ENCODE measurements around the gene DRC7. TPM values are rescaled to one million over a fixed set of nuclear protein-coding genes. Genes with fewer than 3 reads are reported as not detected.

Gene DRC7
- total RNA-seq, 1 donor from 2014 or later = 0.41 TPM

DNA sequence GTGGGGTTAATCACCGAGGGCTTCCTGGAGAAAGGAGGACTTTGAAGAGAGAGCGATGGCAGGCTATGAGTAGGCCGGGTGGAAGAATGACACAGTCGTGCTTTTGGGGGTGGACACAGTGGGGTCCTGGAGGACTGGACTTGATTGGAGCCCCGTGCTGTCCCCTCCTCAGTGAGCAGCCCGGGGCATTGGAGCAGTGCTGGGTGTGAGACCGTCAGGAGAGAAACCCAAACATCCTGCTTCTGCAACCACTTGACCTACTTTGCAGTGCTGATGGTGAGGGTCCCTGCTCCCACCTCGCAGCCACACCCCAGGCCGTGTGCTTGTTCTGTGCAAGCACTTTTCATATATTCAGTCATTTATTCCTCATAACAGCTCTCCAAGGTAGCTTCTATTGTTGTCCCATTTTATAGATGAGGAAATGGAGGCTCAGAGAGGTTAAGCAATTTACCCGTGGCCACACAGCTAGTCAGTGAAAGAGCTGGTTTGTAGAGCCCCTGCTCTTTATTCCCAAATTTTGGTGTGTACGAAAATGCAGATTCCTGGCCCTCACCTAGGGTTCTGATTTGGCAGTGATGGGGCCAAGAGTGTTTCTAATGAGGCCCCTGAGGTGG is 38.2 kb upstream of the DRC7 start:
- H2AFZ ChIP-seq (replicated peaks) = no peak overlapping the region
- H3K9me3 Mint-ChIP-seq = no peaks in the 10 kb centered on the region
- no peak overlapping the region for H3K4me3 Mint-ChIP-seq
- peaks cover 3% of the 10 kb centered on the region for H3K36me3 Mint-ChIP-seq
- H3K4me2 ChIP-seq = no peak overlapping the region
- H3K36me3 ChIP-seq = no peaks in the 10 kb centered on the region
- no peaks in the 10 kb centered on the region for H4K20me1 ChIP-seq (ENCODE audit: low read depth)
- H3F3A ChIP-seq (ENCODE audit: low read depth) = no peaks in the 10 kb centered on the region
- H3K27me3 Mint-ChIP-seq (ENCODE audit: insufficient read depth, low read depth) = peaks cover 5% of the 10 kb centered on the region
- H3K4me1 Mint-ChIP-seq = peaks cover 12% of the 10 kb centered on the region
- TF ChIP-seq, protein P1, sequence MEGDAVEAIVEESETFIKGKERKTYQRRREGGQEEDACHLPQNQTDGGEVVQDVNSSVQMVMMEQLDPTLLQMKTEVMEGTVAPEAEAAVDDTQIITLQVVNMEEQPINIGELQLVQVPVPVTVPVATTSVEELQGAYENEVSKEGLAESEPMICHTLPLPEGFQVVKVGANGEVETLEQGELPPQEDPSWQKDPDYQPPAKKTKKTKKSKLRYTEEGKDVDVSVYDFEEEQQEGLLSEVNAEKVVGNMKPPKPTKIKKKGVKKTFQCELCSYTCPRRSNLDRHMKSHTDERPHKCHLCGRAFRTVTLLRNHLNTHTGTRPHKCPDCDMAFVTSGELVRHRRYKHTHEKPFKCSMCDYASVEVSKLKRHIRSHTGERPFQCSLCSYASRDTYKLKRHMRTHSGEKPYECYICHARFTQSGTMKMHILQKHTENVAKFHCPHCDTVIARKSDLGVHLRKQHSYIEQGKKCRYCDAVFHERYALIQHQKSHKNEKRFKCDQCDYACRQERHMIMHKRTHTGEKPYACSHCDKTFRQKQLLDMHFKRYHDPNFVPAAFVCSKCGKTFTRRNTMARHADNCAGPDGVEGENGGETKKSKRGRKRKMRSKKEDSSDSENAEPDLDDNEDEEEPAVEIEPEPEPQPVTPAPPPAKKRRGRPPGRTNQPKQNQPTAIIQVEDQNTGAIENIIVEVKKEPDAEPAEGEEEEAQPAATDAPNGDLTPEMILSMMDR (IDR thresholded peaks at IDR 0.05) = no peak
- TF ChIP-seq EZH2phosphoT487 (IDR thresholded peaks at IDR 0.05) (no peak), EZH2 (IDR thresholded peaks at IDR 0.05) (no peak)
- no peak overlapping the region for H3K27ac ChIP-seq
- no peaks in the 10 kb centered on the region for H3K9me3 ChIP-seq (ENCODE audit: low read depth)
- peaks cover 9% of the 10 kb centered on the region for H3K4me1 ChIP-seq
- H3K9ac ChIP-seq = no peak overlapping the region
- H3K79me2 ChIP-seq (ENCODE audit: low read depth) = no peaks in the 10 kb centered on the region
- H3K4me3 ChIP-seq = no peak overlapping the region
- DNase-seq (ENCODE audit: low spot score) = no peak
- no peaks in the 10 kb centered on the region for H3K27me3 ChIP-seq
- no peak overlapping the region for H3K27ac Mint-ChIP-seq

DNA sequence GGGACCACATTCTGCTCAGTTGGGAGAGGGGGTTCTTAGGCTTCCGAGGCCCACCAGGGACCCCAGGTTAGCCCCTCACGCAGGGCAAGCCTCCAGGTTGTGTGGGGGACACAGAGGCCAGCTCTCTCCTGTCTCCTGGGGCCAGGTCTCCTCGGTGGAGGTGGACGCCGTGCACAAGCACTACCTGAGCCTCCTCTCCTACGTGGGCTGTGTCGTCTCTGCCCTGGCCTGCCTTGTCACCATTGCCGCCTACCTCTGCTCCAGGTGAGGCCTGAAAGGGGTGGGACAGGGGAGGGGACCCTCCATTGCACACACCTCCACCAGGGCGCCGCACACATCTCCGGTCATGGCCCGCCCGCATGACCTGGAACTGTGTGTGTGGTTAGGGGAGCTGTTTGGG is 37.4 kb upstream of the DRC7 start:
- H3K27ac Mint-ChIP-seq = no peak overlapping the region
- Histone ChIP-seq H4K20me1 (ENCODE audit: low read depth) (no peaks in the 10 kb centered on the region), H3K27ac (no peak overlapping the region), H3K9me3 (ENCODE audit: low read depth) (no peaks in the 10 kb centered on the region), H3K27me3 (no peaks in the 10 kb centered on the region), H3K4me1 (peaks cover 9% of the 10 kb centered on the region), H3F3A (ENCODE audit: low read depth) (no peaks in the 10 kb centered on the region), H3K79me2 (ENCODE audit: low read depth) (no peaks in the 10 kb centered on the region), H3K36me3 (no peaks in the 10 kb centered on the region), H3K4me2 (no peak overlapping the region), H3K9ac (no peak overlapping the region), H2AFZ (replicated peaks) (no peak overlapping the region), H3K4me3 (no peak overlapping the region)
- H3K27me3 Mint-ChIP-seq (ENCODE audit: insufficient read depth, low read depth) = peaks cover 7% of the 10 kb centered on the region
- TF ChIP-seq, protein P1 (IDR thresholded peaks at IDR 0.05) = no peak
- TF ChIP-seq EZH2phosphoT487 (IDR thresholded peaks at IDR 0.05) = no peak
- TF ChIP-seq EZH2 (IDR thresholded peaks at IDR 0.05) = no peak
- DNase-seq (ENCODE audit: low spot score) = no peak
- H3K9me3 Mint-ChIP-seq = no peaks in the 10 kb centered on the region
- H3K36me3 Mint-ChIP-seq = peaks cover 4% of the 10 kb centered on the region
- no peak overlapping the region for H3K4me3 Mint-ChIP-seq
- H3K4me1 Mint-ChIP-seq = peaks cover 9% of the 10 kb centered on the region

DNA sequence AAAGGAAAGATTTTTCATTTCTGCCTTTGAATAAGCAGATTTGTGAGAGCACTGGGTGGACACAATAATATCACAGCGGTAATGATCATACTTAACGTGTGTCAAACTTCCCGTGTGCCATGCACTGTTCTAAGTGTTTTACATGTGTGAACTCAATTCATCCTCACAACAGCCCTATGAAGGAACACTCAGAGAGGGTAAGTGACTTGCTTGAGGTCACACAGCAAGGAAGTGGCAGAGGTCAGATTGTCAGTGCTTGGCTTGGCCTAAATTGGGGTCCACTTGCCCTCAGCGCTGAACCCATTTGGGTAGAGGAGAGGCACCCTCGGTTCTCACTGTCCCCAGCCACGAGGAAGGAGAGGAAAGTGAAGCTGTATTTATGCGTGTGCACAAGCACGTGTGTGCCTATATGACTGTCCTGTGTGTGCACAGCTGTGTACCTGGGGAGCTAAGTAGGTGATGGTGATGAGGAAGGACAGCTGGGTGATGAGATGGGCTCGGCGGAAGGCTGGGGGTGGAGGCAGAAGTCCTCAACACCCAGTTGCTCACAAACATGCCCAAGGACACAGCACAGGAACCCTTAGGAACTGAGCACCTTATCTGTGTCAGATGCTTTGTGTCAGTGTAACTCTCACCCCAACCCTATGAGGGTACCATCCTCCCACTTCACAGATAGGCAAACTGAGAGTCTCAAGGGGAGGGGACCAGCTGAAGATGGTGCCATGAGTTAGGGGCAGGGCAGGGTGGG is 36.3 kb upstream of the DRC7 start:
- H3K9me3 ChIP-seq (ENCODE audit: low read depth) = no peaks in the 10 kb centered on the region
- H2AFZ ChIP-seq (replicated peaks) = no peak overlapping the region
- TF ChIP-seq EZH2 (IDR thresholded peaks at IDR 0.05) (no peak), EZH2phosphoT487 (IDR thresholded peaks at IDR 0.05) (no peak)
- TF ChIP-seq, protein P1 (IDR thresholded peaks at IDR 0.05) = no peak
- H3K9ac ChIP-seq = no peak overlapping the region
- peaks cover 3% of the 10 kb centered on the region for H3K4me1 ChIP-seq
- H3K4me3 Mint-ChIP-seq = no peak overlapping the region
- H4K20me1 ChIP-seq (ENCODE audit: low read depth) = no peaks in the 10 kb centered on the region
- no peak overlapping the region for H3K27ac Mint-ChIP-seq
- no peaks in the 10 kb centered on the region for H3K79me2 ChIP-seq (ENCODE audit: low read depth)
- no peak overlapping the region for H3K4me3 ChIP-seq
- H3K4me1 Mint-ChIP-seq = peaks cover 8% of the 10 kb centered on the region
- H3F3A ChIP-seq (ENCODE audit: low read depth) = no peaks in the 10 kb centered on the region
- H3K27ac ChIP-seq = no peak overlapping the region
- no peaks in the 10 kb centered on the region for H3K9me3 Mint-ChIP-seq
- no peak for DNase-seq (ENCODE audit: low spot score)
- no peak overlapping the region for H3K4me2 ChIP-seq
- H3K27me3 ChIP-seq = no peaks in the 10 kb centered on the region
- H3K36me3 ChIP-seq = no peaks in the 10 kb centered on the region
- H3K36me3 Mint-ChIP-seq = peaks cover 4% of the 10 kb centered on the region
- peaks cover 7% of the 10 kb centered on the region for H3K27me3 Mint-ChIP-seq (ENCODE audit: insufficient read depth, low read depth)

Data from neural progenitor cell (in vitro differentiated cells).